Measurements from ENCODE around the gene GNA12. TPM values are rescaled to one million over a fixed set of nuclear protein-coding genes. Genes with fewer than 3 reads are reported as not detected.
A peak's percentile ranks its signal among the peaks of the same experiment; 100 is the strongest.

The GNA12 gene
- total RNA-seq, 3 donors from 2014 or later: 21.7 to 57.7 (median 25.7) TPM

- intact Hi-C loops (cut with DNase I, micrococcal nuclease): no loop called here
- ATAC-seq: no peak
- Histone ChIP-seq H3K9me3 (no peaks in the 10 kb centered on the region), H3K36me3 (ENCODE audit: low read depth) (no peaks in the 10 kb centered on the region), H3K4me3 (no peak overlapping the region), H3K4me1 (ENCODE audit: low read depth) (peaks cover 11% of the 10 kb centered on the region)
- DNase-seq: no peak
- no peak for TF ChIP-seq CTCF (IDR thresholded peaks at IDR 0.05)
These were observed 42.3 kb upstream of the GNA12 start for GRCh38 chr7:2886391-2886790.

- intact Hi-C loops (cut with DNase I, micrococcal nuclease): no loop called here
- H3K4me3 ChIP-seq: no peak overlapping the region
- peaks cover 11% of the 10 kb centered on the region for H3K4me1 ChIP-seq (ENCODE audit: low read depth)
- no peaks in the 10 kb centered on the region for H3K36me3 ChIP-seq (ENCODE audit: low read depth)
- H3K9me3 ChIP-seq: no peaks in the 10 kb centered on the region
- DNase-seq (no peak), ATAC-seq (peak; percentile 59)
- no peak for TF ChIP-seq CTCF (IDR thresholded peaks at IDR 0.05)
These were observed 40.1 kb upstream of the GNA12 start for GRCh38 chr7:2884161-2884560.

- Histone ChIP-seq H3K4me1 (ENCODE audit: low read depth) (peaks cover 11% of the 10 kb centered on the region), H3K9me3 (no peaks in the 10 kb centered on the region), H3K4me3 (no peak overlapping the region), H3K36me3 (ENCODE audit: low read depth) (no peaks in the 10 kb centered on the region)
- DNase-seq (no peak), ATAC-seq (no peak)
- intact Hi-C loops (cut with DNase I, micrococcal nuclease): no loop called here
- no peak for TF ChIP-seq CTCF (IDR thresholded peaks at IDR 0.05)
These were observed 39.0 kb upstream of the GNA12 start for GRCh38 chr7:2883101-2883500.

- TF ChIP-seq CTCF (IDR thresholded peaks at IDR 0.05): no peak
These were observed 38.0 kb upstream of the GNA12 start for GRCh38 chr7:2882111-2882510.

GRCh38 chr7:2880874-2881533 lies 36.9 kb upstream of the GNA12 start:
- H3K36me3 ChIP-seq (ENCODE audit: low read depth): no peaks in the 10 kb centered on the region
- intact Hi-C loops (cut with DNase I, micrococcal nuclease): no loop called here

More at GRCh38 chr7:2882111-2882510, 38.0 kb upstream of the GNA12 start:
- no peaks in the 10 kb centered on the region for H3K9me3 ChIP-seq
- ATAC-seq: no peak
- no peak for DNase-seq
- H3K4me1 ChIP-seq (ENCODE audit: low read depth): peaks cover 11% of the 10 kb centered on the region
- no peak overlapping the region for H3K4me3 ChIP-seq
- intact Hi-C loops (cut with DNase I, micrococcal nuclease): no loop called here
- no peaks in the 10 kb centered on the region for H3K36me3 ChIP-seq (ENCODE audit: low read depth)

More at GRCh38 chr7:2880874-2881533, 36.9 kb upstream of the GNA12 start:
- Histone ChIP-seq H3K4me3 (no peak overlapping the region), H3K4me1 (ENCODE audit: low read depth) (peaks cover 11% of the 10 kb centered on the region), H3K9me3 (no peaks in the 10 kb centered on the region)
- ATAC-seq (no peak), DNase-seq (no peak)
- TF ChIP-seq CTCF (IDR thresholded peaks at IDR 0.05): no peak
